GM21786 (cell line): Measurements from ENCODE around the gene CEP43.

Source experiments
- ATAC-seq: cut with Tn5 transposase; IDR thresholded peaks from one replicate; pipeline ENCODE4 v1.9.1; 2021; ENCODE audit not compliant: unreplicated experiment

CEP43 gene, protein sequence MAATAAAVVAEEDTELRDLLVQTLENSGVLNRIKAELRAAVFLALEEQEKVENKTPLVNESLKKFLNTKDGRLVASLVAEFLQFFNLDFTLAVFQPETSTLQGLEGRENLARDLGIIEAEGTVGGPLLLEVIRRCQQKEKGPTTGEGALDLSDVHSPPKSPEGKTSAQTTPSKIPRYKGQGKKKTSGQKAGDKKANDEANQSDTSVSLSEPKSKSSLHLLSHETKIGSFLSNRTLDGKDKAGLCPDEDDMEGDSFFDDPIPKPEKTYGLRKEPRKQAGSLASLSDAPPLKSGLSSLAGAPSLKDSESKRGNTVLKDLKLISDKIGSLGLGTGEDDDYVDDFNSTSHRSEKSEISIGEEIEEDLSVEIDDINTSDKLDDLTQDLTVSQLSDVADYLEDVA

DNA sequence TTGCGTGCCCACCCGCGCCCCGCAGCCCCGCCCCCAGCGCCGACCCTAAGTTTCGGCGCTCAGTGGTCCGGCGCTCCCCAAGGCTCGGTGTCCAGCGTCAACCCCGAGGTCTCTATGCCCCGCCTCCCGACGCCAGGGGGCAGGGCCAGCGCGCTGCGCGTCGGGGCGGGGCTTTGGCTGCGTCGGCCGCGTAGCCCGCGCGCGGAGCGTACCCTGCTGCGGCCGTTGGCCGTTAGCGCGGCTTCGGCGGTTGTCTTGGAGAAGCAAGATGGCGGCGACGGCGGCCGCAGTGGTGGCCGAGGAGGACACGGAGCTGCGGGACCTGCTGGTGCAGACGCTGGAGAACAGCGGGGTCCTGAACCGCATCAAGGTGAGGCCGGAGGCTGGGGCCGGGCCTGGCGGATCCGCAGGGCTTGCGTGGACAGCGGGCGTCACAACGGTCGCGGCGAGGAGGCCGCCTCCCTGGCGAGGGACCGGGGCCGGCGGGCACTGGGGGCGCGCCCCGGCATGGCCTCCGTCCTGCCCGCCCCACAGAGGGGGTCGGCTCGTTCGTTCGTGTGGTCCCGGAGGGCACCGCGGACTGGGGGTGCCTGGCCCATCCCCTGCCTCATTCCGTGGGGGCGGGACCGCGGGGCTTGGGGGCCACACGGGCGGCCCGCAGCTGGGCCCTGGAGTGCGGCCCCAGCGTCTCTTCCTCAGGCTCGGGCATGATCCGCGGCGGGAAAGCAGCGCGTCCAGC lies at the start of gene CEP43:
Gene CEP43 (plus strand): TSS at position 253 of the 739 bp plus-strand sequence. CDS start 16 bp downstream, at position 269.
- ATAC-seq = peak; percentile 89

DNA sequence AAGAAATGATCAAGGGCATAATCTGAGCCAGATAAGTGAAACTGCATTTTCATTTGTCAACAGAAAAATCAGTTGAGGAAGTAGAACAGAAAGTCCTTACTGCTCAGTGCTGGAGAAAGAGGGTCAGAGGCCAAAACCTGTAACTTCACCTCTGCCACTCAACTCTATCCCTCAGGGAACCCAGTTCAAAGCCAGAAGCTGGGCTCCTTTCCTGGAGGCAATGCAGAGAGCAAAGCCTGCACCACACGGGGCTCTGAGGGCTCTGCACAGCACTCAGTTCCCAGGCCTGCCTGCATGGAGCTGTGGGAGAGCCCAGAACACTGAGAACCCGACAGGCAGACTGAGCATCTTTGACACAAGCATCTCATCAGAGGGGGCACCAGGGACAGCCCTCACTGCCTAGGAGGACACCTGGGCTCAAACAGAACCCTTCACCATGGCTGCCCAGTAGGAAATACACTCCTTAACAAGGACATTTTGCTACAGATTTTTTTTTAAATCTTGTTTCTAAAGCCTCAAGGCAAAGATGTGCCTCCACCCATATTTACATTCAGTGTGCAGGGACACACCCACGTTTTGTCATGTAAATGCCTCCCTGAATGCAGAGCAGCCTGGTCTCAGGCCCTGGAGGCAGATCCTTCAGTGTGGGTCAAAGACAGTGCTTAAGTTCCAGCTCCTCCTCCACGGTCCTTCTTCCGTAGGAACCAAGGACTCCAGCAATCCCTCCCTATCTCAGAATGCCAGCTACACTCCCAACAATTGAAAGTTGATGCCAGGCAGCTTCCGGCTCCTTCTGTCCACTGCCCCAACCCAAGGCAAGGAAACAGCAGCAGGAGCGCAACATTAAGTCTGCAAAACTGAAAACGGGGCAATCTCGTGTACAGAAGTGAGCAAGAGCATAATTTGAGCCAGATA lies 49.4 kb upstream of the CEP43 start:
- ATAC-seq = no peak

DNA sequence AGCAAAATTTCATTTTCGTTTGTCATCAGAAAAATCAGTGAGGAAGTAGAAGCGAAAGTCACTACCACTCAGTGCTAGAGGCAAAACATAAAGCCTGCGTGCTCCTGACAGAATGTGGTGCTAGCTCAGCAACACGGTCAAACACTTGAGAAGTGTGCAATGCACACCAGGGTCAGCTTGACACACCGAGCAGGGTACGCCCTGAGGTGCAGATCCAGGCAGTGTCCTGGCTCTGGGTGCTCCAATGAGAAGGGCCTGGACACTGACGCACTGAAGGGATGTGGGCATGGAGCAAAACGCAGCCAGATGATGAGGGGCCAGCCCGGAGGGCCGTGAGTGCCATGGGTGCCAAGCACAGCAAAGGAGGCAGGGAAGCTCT lies 48.8 kb upstream of the CEP43 start:
- peak; percentile 38 for ATAC-seq

DNA sequence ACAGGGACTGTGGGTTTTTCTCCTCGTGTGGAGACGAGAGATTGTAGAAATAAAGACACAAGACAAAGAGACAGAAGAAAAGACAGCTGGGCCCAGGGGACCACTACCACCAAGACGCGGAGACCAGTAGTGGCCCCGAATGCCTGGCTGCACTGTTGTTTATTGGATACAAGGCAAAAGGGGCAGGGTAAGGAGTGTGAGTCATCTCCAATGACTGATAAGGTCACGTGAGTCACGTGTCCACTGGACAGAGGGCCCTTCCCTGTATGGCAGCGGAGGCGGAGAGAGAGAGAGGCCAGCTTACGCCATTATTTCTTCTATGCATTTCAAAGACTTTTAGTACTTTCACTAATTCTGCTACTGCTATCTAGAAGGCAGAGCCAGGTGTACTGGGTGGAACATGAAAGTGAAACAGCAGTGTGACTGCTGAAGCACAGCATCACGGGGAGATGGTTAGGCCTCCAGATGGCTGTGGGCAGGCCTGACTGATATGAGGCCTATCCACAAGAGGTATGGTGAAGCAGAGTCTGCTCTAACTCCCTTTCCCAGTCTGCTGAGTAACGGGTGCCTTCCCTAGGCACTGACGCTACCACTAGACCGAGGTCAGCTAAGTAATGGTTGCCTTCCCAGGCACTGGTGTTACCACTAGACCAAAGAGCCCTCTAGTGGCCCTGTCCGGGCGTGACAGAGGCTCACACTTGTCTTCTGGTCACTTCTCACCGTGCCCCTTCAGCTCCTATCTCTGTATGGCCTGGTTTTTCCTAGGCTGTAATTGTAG lies 48.1 kb upstream of the CEP43 start:
- ATAC-seq = peak; percentile 93

DNA sequence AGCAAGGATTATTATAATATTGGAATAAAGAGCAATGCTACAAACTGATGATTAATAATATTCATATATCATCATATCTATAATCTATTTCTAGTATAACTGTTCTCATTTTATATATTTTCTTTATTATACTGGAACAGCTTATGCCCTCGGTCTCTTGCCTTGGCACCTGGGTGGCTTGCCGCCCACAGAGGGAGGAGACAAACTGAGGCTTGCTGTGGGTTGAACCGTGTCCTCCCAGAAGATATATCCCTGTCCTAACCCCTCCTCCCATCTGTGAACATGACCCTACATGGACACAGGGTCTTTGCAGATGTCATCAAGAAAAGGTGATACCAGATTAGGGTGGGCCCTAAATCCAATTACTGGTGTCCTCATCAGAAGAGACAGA lies 47.5 kb upstream of the CEP43 start:
- no peak for ATAC-seq

DNA sequence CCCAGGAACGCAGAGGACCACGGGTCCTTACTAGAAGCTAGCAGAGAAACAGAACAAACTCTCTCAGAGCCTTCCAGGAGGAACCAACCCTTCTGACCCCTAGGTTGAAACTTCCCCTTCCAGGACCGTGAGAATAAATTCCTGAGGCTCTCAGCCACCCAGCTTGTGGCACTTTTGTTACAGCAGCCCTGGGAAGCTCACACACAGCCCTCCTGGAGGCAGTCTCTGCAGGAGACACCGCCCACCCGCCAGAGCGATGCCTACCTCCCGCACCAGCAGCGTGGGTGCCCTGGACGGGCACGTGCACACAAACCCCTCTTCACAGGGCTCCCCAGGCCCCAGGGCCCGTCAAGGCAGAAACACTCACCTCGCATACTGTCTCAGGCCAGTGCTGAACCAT lies 47.1 kb upstream of the CEP43 start:
- ATAC-seq = no peak

DNA sequence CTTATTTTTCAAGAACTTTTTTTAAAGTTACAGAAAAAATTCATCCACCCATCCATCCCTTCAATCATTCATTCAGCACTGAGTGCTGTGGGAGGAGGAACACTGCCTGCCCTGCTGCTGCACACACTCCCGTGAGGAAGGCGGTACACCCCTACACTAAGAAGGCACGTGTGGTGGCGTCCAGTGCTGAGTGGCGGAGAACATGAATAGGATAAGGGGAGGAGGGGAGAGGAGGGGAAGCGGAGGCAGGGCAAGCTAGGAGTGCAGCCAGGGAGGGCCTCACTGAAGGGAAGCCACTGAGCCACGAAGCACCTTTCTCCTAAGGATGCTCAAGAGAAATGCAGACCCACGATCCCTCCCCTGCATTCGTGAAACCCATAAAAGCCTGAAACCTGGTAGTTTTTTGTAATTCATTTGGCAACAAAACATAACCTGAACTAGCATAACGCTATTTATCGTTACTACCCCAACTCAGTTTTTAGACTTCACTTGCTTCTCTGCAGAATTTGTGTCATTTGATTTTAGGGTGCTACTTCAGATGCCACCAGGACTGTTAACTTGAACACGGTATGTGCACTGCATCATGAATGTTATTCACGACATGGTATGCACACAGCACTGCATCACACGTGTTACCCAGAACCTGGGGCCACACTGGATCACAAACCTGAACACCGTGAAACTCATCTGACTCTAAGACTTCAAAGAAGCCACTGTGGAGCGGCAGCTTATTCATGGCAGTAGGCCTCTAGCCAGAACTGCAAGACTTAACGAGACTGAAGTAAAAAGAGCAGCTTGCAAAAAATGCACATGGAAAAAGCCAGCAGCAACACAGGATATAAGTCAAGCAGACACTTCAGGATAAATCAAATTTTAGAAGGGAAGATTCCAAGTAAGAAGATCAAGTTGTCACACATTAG lies 46.4 kb upstream of the CEP43 start:
- no peak for ATAC-seq

DNA sequence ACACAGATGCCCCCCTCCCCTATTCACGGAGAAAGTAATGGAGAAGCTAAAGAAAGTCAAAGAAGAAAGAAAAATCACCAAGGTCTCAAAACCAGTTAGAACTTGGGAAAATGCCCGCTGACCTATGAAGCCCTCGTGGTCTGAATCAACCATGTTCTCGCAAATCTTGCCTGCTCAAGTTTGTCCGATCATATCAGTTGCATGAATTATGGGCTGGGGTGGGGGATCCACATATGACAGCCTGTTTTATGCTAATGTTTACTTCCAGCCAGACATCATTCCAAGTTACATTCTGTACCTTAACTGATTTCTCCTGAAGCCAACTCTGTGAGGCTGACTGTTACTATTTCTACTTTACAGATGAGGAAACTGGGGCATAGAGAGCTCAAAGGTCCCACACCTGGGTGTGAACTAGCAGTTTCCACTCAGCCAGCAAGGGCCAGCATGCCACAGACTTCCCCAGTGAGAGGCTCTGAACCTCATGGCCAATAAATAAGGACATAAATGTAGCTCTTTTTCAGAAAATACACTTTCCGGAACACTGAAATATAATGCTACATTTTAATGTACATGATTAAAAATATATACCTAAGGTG lies 45.0 kb upstream of the CEP43 start:
- ATAC-seq = no peak

DNA sequence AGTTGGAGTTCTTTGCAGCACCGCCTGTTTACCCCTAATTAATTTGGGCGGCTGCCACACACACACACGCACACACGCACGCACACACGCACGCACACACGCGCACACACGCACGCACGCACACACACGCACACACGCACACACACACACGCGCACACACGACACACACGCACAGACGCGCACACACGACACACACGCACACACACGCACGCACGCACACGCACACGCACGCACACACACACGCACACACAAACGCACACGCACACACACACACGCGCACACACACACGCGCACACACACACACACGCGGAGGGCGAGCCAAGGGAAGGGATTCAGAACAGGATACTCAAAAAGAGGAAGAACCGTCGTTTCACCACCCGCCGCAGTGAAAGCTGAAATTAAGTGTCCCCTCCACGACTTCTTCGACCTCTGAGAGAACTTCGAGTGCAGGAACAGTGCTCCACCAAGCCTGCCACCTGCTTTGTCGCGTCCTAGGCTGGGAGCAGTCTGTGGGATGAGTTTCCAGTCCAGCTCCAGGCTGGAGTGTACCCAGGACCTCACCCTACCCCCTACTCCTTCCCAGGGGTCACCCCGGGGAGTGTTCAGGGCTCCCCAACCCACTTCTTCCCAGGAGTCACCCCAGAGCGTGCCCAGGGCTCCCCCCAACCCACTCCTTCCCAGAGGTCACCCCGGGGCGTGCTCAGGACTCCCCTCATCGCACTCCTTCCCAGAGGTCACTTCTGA lies 43.9 kb upstream of the CEP43 start:
- ATAC-seq = no peak

DNA sequence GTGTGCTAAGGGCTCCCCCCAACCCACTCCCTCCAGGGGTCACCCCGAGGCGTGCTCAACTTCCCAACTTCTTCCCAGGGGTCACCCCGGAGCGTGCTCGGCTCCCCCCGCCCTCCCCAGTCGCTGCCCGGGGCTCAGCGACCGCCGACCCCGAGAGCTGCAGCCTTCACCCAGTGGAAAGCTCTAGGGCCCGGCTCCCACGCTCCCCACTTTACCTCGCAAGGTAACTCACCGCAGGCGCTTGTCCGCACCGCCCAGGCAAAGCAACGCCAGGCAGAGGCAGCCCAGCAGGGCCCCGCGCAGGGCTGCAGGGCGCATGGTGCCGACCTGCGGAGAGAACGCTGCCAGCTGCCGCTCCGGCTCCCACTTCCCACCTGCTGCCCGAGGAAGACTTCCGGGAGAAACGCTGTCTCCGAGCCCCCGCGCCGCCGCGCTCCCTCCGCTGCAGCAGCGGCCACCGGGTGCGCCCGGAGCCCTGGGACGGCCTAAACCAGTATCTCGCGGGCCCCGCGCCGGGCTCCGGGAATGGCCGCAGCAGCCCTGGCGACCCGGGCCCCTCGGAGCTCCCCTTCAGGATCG lies 43.2 kb upstream of the CEP43 start:
- ATAC-seq = no peak

DNA sequence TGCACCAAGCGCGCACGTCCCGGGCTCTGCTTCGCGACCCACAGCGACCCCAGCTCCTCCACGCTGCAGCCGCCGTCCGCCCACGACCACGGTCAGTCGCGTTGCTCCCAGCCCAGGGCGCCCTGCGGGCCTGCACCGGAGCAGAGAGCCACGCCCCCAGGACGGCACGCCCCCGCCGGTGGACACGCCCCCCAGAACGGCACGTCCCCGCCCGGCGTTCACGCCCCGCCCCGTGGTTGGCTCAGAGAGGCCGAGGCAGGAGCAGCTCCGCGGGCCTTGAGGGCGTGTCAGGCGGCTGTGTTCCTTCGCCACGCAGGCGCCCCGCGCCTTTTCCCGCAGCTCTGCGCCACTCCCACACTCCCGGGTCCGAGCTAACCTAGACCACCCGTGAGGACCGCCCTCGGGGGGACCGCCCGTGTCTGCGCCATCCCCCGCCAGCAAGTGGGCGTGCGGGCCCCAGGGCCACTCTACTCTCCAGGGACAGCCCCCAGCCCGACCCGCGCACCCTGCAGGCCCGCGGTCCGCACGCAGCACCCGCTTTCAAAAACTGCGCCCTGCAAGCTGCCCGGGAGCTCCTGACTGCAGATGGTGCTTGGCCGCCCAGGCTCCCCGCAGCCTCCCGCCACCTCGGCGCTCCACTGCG lies 42.6 kb upstream of the CEP43 start, which contains the start of gene RNASET2:
Gene RNASET2 (minus strand): TSS at position 107 of the 643 bp plus-strand sequence. CDS start 368 bp downstream, outside the sequence.
- peak; percentile 53 for ATAC-seq

DNA sequence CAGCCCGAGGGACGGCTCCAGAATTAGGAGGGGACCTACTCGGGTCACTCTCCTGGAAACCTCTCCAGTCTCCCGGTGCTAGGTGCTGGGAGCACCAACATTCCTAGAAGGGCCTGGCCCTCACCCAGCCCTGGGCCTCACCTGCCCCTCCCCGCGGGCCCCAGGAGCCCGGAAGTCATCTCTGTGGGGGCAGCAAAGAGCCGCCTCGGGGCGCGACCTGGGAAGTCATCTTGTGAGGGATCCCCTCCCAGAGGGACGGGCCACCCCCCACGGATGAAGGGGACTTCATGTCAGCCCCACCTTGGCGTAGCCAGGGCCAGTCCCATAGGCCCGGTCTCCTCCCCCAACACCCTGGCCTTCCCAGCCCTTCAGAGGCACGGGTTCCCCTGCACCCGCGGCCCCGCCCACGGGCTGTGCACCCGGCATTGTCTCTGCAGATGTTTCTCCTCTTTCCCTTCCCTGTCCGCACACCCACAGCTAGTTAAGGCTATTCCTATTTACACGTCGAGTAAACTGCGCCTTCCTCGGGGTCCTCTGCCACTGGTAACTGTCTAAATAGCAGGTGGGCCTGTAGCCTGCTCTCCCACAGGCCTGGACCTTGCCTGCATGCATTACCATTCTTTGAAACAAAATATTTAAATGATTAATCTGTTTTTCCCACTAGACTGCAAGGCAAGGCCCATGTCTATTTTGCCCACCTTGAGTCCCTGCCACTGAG lies 42.0 kb upstream of the CEP43 start:
- ATAC-seq = peak; percentile 44

DNA sequence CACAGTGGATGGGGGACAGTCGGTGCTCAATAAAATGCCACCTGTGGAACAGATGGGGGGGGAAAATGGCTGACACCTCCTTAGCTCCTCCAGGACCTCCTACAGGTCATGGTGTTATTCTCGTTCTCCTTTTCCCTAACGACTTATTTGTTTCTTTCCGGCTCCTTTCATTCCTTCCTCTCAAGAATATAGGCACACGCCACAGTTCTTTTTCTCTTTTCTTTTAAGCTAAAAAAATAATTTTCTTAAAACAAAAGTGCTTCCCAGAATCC lies 41.5 kb upstream of the CEP43 start:
- ATAC-seq = no peak

DNA sequence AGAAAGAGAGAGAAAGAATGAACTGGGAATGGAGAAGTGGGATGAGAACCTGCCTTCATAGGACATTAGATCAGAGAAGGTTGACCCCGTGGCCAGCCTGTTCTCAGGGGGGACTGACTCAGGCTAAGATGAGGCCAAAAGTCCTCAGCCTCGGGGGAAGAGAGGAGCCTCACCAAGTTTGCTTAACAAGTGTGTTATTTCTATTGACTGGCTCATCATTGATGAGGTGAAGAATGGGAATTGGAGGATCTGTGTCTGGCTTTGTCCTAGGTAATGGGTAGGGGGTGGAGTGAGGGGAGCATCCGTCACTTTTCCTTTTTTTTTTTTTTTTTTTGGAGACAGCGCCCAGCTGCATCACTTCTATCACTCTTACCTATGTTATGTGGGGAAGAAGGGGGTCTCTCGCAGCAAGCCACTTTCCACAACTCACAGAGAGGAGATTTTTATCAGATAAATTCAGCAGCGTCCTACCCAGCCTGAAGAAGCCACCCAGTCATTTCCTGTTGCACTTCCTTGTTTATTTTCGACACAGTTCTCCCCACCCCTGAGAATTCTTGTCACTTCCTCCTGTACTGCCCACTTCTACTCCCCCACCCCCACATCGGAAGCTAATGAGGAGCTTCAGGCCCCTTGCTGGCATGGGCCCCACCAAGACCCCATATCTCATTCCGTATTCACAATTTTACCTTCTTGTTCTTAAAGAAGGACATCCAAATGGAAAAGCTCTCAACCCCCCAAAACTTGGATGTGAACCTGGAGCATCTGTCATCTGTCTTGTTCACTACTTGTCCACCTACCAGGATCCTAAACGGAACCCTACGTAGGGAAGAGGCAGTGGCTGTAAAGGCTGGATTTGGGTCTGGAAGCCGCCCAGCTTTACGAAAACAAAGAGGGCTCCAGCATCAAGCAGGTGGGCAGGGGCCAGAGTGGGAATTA lies 40.0 kb upstream of the CEP43 start:
- peak; percentile 18 for ATAC-seq

DNA sequence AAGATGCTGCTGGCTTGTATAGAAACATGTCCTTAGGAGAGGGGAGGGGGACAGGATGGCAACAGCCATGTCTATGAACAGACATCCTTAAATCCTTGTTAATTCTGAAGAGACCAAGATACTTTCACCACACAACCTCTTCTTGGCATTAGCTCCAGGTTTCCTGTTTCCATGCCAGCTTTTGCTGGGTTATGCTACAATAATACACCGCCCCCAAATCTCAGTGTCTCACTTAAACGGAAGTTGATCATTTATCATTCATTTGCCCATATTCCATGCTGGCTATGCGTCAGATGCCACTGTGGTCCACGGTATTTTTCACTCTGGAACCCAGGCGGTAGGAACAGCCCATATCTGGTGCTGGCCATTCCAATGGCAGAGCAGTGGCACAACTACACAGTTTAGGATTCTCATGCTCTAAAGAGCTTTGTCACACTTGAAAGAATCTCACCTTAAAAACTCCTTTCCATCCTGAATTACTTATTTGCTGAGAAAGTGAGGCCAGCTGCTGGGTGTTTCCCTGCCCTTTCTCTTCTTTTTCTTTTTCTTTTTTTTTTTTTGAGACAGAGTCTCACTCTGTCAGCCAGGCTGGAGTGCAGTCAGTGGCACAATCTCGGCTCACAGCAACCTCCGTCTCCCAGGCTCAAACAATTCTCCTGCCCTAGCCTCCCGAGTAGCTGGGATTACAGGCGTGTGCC lies 39.1 kb upstream of the CEP43 start:
- ATAC-seq = no peak
